Astrocyte of the spinal cord (primary cell): ENCODE measurements around the gene ORC3.
A peak's percentile ranks its signal among the peaks of the same experiment; 100 is the strongest.

Experiments used
- DNase-seq: peaks from one replicate; pipeline ENCODE4 v3.0.0; 2011; ENCODE audit warnings: low read depth, low spot score
- H3K4me3 ChIP-seq: 2 replicates; pipeline ENCODE4 v1.5.1; 2011; ENCODE audit warnings: low read depth, mild to moderate bottlenecking, low read length, moderate library complexity
- in situ Hi-C: cut with HindIII; loops from 2 replicates; pipeline ENCODE4 v1.10.0; 2017; ENCODE audit warnings: low sequenced_read_pairs
- TF ChIP-seq, protein P1 (sequence below): IDR thresholded peaks from 2 replicates; pipeline ENCODE4 v1.5.1; 2012; ENCODE audit warnings: low read depth, mild to moderate bottlenecking, low read length, inconsistent platforms

Gene ORC3

GRCh38 chr6:87654122-87654521, 64.2 kb downstream of the ORC3 start:
- TF ChIP-seq, protein P1, sequence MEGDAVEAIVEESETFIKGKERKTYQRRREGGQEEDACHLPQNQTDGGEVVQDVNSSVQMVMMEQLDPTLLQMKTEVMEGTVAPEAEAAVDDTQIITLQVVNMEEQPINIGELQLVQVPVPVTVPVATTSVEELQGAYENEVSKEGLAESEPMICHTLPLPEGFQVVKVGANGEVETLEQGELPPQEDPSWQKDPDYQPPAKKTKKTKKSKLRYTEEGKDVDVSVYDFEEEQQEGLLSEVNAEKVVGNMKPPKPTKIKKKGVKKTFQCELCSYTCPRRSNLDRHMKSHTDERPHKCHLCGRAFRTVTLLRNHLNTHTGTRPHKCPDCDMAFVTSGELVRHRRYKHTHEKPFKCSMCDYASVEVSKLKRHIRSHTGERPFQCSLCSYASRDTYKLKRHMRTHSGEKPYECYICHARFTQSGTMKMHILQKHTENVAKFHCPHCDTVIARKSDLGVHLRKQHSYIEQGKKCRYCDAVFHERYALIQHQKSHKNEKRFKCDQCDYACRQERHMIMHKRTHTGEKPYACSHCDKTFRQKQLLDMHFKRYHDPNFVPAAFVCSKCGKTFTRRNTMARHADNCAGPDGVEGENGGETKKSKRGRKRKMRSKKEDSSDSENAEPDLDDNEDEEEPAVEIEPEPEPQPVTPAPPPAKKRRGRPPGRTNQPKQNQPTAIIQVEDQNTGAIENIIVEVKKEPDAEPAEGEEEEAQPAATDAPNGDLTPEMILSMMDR: no peak
- DNase-seq: no peak
- in situ Hi-C loops: no loop called here
- H3K4me3 ChIP-seq: no peak overlapping the region

- no peak overlapping the region for H3K4me3 ChIP-seq
- in situ Hi-C loops: no loop called here
- TF ChIP-seq, protein P1: no peak
- no peak for DNase-seq
Observed at GRCh38 chr6:87654875-87655454, 65.0 kb downstream of the ORC3 start.

DNA sequence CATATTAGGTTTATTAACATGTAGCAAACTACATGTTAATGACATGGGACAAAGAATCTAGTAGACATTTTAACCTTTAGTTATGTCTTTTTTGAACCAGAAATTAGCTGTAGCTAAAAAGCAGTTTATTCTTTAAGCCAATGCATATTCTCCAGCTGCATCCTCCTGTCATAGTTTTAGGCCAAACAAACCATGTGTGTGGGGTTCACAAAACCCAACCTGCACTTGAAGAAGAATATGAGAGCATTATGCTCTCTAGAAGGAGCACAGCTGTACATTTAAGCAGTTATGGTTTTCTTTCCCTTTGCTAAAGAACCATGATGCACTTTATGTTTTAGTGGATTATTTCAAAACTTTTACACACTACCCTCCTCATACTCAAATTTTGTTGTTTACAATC, 65.9 kb downstream of the ORC3 start:
- DNase-seq: no peak
- TF ChIP-seq, protein P1: no peak
- H3K4me3 ChIP-seq: no peak overlapping the region
- in situ Hi-C loops: no loop called here

GRCh38 chr6:87656857-87657256, 66.9 kb downstream of the ORC3 start:
- TF ChIP-seq, protein P1: no peak
- in situ Hi-C loops: no loop called here
- DNase-seq: peak; percentile 29

DNA sequence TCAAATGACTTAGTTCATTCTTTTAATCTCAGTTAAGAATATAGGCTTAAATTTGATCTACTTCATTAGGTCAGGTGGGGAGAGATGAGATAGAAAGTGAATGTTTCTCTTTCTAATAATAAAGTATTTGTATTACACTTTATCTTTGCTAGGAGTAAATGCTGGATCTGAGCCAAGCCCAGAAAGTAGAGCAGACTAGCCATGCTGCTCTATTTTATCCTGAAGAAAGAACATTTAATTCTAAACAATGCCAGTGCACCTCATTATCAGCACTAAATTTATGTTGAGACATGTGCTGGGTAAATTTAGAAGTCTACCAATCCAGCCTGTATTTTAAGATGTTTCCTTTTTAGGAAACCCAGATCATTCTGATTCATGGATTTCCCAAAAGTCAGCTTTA, 68.6 kb downstream of the ORC3 start:
- DNase-seq: no peak
- in situ Hi-C loops: no loop called here
- no peak overlapping the region for H3K4me3 ChIP-seq
- TF ChIP-seq, protein P1: no peak

More at GRCh38 chr6:87656857-87657256, 66.9 kb downstream of the ORC3 start:
- no peak overlapping the region for H3K4me3 ChIP-seq

DNA sequence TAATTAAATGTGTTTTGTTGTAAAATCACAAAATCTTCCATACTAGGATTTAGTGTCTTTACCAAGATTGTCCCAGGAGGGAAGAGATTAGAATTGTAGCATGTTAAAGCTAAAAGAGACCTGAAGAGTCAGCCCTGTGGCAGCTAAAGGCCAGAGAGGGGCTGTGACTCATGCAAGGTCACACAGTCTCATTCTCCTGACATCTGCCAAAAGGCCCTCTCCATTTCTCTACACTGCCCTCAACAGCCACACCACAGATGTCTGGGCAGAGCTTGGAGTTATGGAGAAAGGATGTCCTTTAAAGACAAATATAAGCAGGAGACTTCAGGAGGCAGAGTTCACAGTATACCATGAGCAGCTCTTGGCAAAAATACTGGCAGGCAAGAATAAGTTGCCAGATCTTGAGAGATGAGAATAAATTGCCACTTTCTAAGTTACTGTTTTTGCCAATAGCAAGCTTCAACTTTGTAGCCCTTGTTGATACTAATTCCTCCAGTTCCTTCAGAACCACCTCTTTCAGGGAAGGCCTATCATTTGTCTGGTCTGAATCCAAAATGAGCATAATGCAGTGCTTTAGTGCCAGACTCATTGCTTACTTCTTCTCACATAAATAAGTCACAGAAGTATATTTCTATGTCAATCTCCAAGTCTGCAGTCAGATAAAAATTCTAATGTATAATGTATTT, 70.4 kb downstream of the ORC3 start:
- TF ChIP-seq, protein P1: no peak

More for the DNA sequence above, 70.4 kb downstream of the ORC3 start:
- in situ Hi-C loops: no loop called here
- no peak overlapping the region for H3K4me3 ChIP-seq
- DNase-seq: peak; percentile 51
